K562 (cell line): ENCODE results near the gene ERN1. TPM values are rescaled to one million over a fixed set of nuclear protein-coding genes. Genes with fewer than 3 reads are reported as not detected.
A peak's percentile ranks its signal among the peaks of the same experiment; 100 is the strongest.
"Not testable (repeated sequence)": the region's sequence is repeated elsewhere in the genome, so short reads cannot be mapped to it uniquely, and the experiment has no call there.

ENCODE experiments used
- ATAC-seq: fragments of 200-7000 bp; cut with Tn5 transposase; 3 replicates; pipeline ENCODE4 v1.9.1; 2020; ENCODE audit warnings: moderate library complexity
- BruUV-seq: library from RNA; stranded (reverse); fragments of 400-500 nt; replicated peaks from 2 replicates; lab custom pipeline; 2021; lab: Mats Ljungman, UMichigan
- CTCF ChIA-PET: fragments of 300-600 bp; formaldehyde crosslinking; extraction: SDS; loops from one replicate; lab custom pipeline; 2021; ENCODE audit warnings: low intra/inter-chr PET ratio; lab: Yijun Ruan, JAX
- POLR2A ChIA-PET: fragments of 300-600, 350-650 bp; sonication (Branson Sonifier 250); formaldehyde crosslinking; extraction: SDS; loops from one replicate; lab custom pipeline; 2021; ENCODE audit warnings: antibody characterized with exemption, inconsistent platforms; lab: Yijun Ruan, JAX
- DNase-seq, 4 experiments: peaks; one replicate each; pipeline versions ENCODE4 v3.0.0 to v3.0.0-alpha.2; 2011 to 2018; ENCODE audit warnings: low spot score in 3 of 4, mixed read lengths in 3 of 4; ENCODE audit errors: extremely low read depth in 1 of 4
- FAIRE-seq: peaks from 2 replicates; lab custom pipeline; 2011; peaks lifted over from hg19 to GRCh38; lab: Jason Lieb, UNC
- H2AFZ ChIP-seq: 2 replicates; pipeline ENCODE4 v1.6.0; 2011; ENCODE audit warnings: low read depth, low read length, control low read depth, inconsistent platforms
- H3K27ac ChIP-seq: fragments of 200-600 bp; 3 replicates; pipeline ENCODE4 v1.8.0; 2011; ENCODE audit warnings: low read depth, mild to moderate bottlenecking, control low read depth, inconsistent platforms, low read length, moderate library complexity, mixed read lengths; ENCODE audit errors: extremely low read depth
- H3K27me3 ChIP-seq, 2 experiments: fragments of 300-600 bp in 1 of 2; 2 replicates in 1 of 2; 3 replicates in 1 of 2; pipeline versions ENCODE4 v1.6.0 to v1.8.0; 2011; ENCODE audit warnings: inconsistent platforms in 2 of 2, low read length in 2 of 2, mild to moderate bottlenecking in 1 of 2, mixed read lengths in 1 of 2, moderate library complexity in 1 of 2; ENCODE audit not compliant: control insufficient read depth in 2 of 2, insufficient read depth in 2 of 2
- H3K36me3 ChIP-seq: fragments of 300-600 bp; 3 replicates; pipeline ENCODE4 v1.8.0; 2011; ENCODE audit warnings: mild to moderate bottlenecking, low read length, inconsistent platforms; ENCODE audit not compliant: control insufficient read depth, insufficient read depth
- H3K4me1 ChIP-seq, 2 experiments: fragments of 200-600 bp in 1 of 2; replicated peaks in 1 of 2; 2 replicates in 1 of 2; 3 replicates in 1 of 2; pipeline versions ENCODE4 v1.5.1 to v1.8.0; 2011; ENCODE audit warnings: inconsistent platforms in 2 of 2, low read length in 2 of 2, mild to moderate bottlenecking in 1 of 2, mixed read lengths in 1 of 2, moderate library complexity in 1 of 2; ENCODE audit not compliant: control insufficient read depth in 2 of 2, insufficient read depth in 2 of 2
- H3K4me2 ChIP-seq: 2 replicates; pipeline ENCODE4 v1.6.1; 2011; ENCODE audit warnings: low read length, control low read depth, inconsistent platforms, mixed read lengths; ENCODE audit not compliant: insufficient read depth
- H3K4me3 ChIP-seq: fragments of 200-600 bp; sonication (generic), shearing (Covaris generic); 2 replicates; pipeline ENCODE4 v1.5.1; 2016; ENCODE audit warnings: control low read depth, inconsistent platforms
- H3K79me2 ChIP-seq: fragments of 200-600 bp; 3 replicates; pipeline ENCODE4 v1.8.0; 2011; ENCODE audit warnings: low read length, inconsistent platforms; ENCODE audit not compliant: control insufficient read depth, insufficient read depth
- H3K9ac ChIP-seq, 2 experiments: 2 replicates each; pipeline versions ENCODE4 v1.6.0 to v1.6.1; 2011; ENCODE audit warnings: low read depth in 2 of 2, low read length in 2 of 2, control low read depth in 1 of 2, inconsistent platforms in 1 of 2, mild to moderate bottlenecking in 1 of 2, mixed read lengths in 1 of 2; ENCODE audit not compliant: insufficient read depth in 1 of 2
- H3K9me1 ChIP-seq: one replicate; pipeline ENCODE4 v1.6.0; 2011; ENCODE audit warnings: inconsistent platforms, mild to moderate bottlenecking, low read length, moderate library complexity; ENCODE audit not compliant: control insufficient read depth, insufficient read depth
- H3K9me3 ChIP-seq: replicated peaks from 2 replicates; pipeline ENCODE4 v1.5.1; 2011; ENCODE audit warnings: low read depth, low read length, inconsistent platforms; ENCODE audit not compliant: control insufficient read depth, insufficient read depth
- H4K20me1 ChIP-seq: replicated peaks from 2 replicates; pipeline ENCODE4 v1.6.1; 2011; ENCODE audit warnings: low read length, inconsistent platforms, mixed read lengths; ENCODE audit not compliant: control insufficient read depth, insufficient read depth
- EHMT2 ChIP-seq: fragments of 450-650 bp; IDR thresholded peaks from 2 replicates; pipeline ENCODE4 v1.6.1; 2018; ENCODE audit warnings: antibody characterized with exemption
- HMGXB4 ChIP-seq: sonication (generic); formaldehyde crosslinking; IDR thresholded peaks from 2 replicates; pipeline ENCODE4 v1.8.1; 2023; ENCODE audit warnings: mild to moderate bottlenecking, missing genetic modification reagents
- ZNF197 ChIP-seq: fragments of 200-800 bp; sonication (Bioruptor generic); IDR thresholded peaks from 2 replicates; pipeline ENCODE4 v1.6.1; 2016; ENCODE audit warnings: low read depth, missing genetic modification characterization, missing compliant biosample characterization
- WGBS: fragments of 100-300 bp; shearing (Covaris generic); methylation state at CpG from one replicate; pipeline ENCODE4 v1.1.6; 2016; ENCODE audit warnings: low coverage, mixed read lengths; ENCODE audit not compliant: insufficient coverage; ENCODE audit errors: missing lambda C conversion rate; 5-methylcytosine and 5-hydroxymethylcytosine counted together
- in situ Hi-C: fragments of 300-500 bp; cut with MboI; formaldehyde crosslinking; loops from 4 replicates; pipeline ENCODE4 v1.15.0; 2018; ENCODE audit warnings: inconsistent platforms, mixed read lengths
- intact Hi-C: fragments of 100-400 bp; cut with micrococcal nuclease; formaldehyde crosslinking; loops from 2 replicates; pipeline ENCODE4 v1.14.2; 2022
- polyA plus RNA-seq, 8 experiments: library from polyadenylated mRNA; depleted of rRNA in 4 of 8; stranded (reverse) in 5 of 8; unstranded in 3 of 8; fragments of >200 nt; fragmentation: Nextera tagmentation in 2 of 8; fragmentation: Illumina TruSeq in 1 of 8; extraction: Ambion mirVana in 2 of 8; extraction: Trizol in 1 of 8; gene quantifications; 2 replicates each; pipeline versions ENCODE4 v1.2.1 to v1.2.3, GENCODE V29; 2011 to 2014; ENCODE audit warnings: inconsistent platforms in 1 of 8, missing spikeins in 1 of 8
- total RNA-seq, 7 experiments: library from RNA; depleted of rRNA in 6 of 7; stranded (reverse); fragments of >200 nt in 6 of 7; fragmentation: Illumina TruSeq in 2 of 7; extraction: Trizol in 2 of 7; gene quantifications; 2 replicates each; pipeline versions ENCODE4 v1.2.1 to v1.2.3, GENCODE V29; 2011 to 2021; ENCODE audit warnings: low replicate concordance in 1 of 7
- TF ChIP-seq, protein P1 (sequence below): fragments of 450-650 bp; IDR thresholded peaks from 2 replicates; pipeline ENCODE4 v1.6.1; 2016; ENCODE audit warnings: low read depth
- TF ChIP-seq, protein P2 (sequence below), 2 experiments: fragments of 450-650 bp; IDR thresholded peaks; 2 replicates each; pipeline ENCODE4 v1.6.1; 2016
- TF ChIP-seq, protein P3 (sequence below), 2 experiments: fragments of 200-800 bp in 1 of 2; sonication (Bioruptor generic) in 1 of 2; sonication (generic) in 1 of 2; formaldehyde crosslinking in 1 of 2; IDR thresholded peaks in 1 of 2; conservative IDR thresholded peaks in 1 of 2; 2 replicates each; pipeline versions ENCODE4 v1.5.0 to v1.6.1; 2016 to 2020; ENCODE audit warnings: missing compliant biosample characterization in 1 of 2, missing genetic modification characterization in 1 of 2, missing genetic modification reagents in 1 of 2

The ERN1 gene
- total and polyA plus RNA-seq, 9 of the 15 experiments (the other 6 are each of a cell fraction or from before 2014, with no cell fraction given) = 2.1 to 22.5 (median 7.3) TPM

- peak overlapping the region; percentile 58 for H3K27ac ChIP-seq
- H3K9me1 ChIP-seq, H4K20me1 ChIP-seq, intact Hi-C loops, CTCF ChIA-PET, H3K27me3 ChIP-seq, H3K9me3 ChIP-seq, H3K4me3 ChIP-seq, BruUV-seq, in situ Hi-C loops: not testable (repeated sequence)
- H2AFZ ChIP-seq = peak overlapping the region; percentile 91
- WGBS = 32% methylated on average over 5 of the region's 5 CpGs
- H3K36me3 ChIP-seq = peaks cover 31% of the 10 kb centered on the region
- H3K4me1 ChIP-seq = peaks cover 19 to 48% of the 10 kb centered on the region in 2 experiments
- FAIRE-seq (peak; percentile 35), DNase-seq (peak in 2 of 4 experiments; percentile 49 to 75), ATAC-seq (peak; percentile 26)
- peak overlapping the region; percentile 87 for H3K4me2 ChIP-seq
- H3K79me2 ChIP-seq = peaks cover 22% of the 10 kb centered on the region
- POLR2A ChIA-PET = interaction anchor here (0.6 to 3.6 kb wide), 8 partner anchors 9 to 32 kb away, joined by 3 to 24 read pairs (median 4); partner anchors contain the start of gene PRR29
- H3K9ac ChIP-seq = peak overlapping the region; percentile 83 to 93
- TF ChIP-seq, protein P1, sequence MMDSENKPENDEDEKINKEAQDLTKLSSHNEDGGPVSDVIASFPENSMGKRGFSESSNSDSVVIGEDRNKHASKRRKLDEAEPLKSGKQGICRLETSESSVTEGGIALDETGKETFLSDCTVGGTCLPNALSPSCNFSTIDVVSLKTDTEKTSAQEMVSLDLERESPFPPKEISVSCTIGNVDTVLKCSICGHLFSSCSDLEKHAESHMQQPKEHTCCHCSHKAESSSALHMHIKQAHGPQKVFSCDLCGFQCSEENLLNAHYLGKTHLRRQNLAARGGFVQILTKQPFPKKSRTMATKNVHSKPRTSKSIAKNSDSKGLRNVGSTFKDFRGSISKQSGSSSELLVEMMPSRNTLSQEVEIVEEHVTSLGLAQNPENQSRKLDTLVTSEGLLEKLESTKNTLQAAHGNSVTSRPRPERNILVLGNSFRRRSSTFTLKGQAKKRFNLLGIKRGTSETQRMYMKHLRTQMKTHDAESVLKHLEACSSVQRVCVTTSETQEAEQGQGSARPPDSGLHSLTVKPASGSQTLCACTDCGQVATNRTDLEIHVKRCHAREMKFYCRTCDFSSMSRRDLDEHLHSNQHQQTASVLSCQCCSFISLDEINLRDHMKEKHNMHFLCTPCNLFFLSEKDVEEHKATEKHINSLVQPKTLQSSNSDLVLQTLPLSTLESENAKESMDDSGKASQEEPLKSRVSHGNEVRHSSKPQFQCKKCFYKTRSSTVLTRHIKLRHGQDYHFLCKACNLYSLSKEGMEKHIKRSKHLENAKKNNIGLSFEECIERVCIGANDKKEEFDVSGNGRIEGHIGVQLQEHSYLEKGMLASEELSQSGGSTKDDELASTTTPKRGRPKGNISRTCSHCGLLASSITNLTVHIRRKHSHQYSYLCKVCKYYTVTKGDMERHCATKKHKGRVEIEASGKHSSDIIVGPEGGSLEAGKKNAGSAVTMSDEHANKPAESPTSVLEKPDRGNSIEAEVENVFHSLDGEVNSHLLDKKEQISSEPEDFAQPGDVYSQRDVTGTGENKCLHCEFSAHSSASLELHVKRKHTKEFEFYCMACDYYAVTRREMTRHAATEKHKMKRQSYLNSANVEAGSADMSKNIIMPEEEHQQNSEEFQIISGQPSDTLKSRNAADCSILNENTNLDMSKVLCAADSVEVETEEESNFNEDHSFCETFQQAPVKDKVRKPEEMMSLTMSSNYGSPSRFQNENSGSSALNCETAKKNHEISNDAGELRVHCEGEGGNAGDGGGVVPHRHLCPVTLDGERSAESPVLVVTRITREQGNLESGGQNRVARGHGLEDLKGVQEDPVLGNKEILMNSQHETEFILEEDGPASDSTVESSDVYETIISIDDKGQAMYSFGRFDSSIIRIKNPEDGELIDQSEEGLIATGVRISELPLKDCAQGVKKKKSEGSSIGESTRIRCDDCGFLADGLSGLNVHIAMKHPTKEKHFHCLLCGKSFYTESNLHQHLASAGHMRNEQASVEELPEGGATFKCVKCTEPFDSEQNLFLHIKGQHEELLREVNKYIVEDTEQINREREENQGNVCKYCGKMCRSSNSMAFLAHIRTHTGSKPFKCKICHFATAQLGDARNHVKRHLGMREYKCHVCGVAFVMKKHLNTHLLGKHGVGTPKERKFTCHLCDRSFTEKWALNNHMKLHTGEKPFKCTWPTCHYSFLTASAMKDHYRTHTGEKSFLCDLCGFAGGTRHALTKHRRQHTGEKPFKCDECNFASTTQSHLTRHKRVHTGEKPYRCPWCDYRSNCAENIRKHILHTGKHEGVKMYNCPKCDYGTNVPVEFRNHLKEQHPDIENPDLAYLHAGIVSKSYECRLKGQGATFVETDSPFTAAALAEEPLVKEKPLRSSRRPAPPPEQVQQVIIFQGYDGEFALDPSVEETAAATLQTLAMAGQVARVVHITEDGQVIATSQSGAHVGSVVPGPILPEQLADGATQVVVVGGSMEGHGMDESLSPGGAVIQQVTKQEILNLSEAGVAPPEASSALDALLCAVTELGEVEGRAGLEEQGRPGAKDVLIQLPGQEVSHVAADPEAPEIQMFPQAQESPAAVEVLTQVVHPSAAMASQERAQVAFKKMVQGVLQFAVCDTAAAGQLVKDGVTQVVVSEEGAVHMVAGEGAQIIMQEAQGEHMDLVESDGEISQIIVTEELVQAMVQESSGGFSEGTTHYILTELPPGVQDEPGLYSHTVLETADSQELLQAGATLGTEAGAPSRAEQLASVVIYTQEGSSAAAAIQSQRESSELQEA = peak; percentile 84
- TF ChIP-seq ZNF197 = 0 out of 2 replicates have a peak, but pooled peaks have one; percentile 66
- TF ChIP-seq EHMT2 = 0 out of 2 replicates have a peak, but pooled peaks have one; percentile 9
- TF ChIP-seq, protein P2, sequence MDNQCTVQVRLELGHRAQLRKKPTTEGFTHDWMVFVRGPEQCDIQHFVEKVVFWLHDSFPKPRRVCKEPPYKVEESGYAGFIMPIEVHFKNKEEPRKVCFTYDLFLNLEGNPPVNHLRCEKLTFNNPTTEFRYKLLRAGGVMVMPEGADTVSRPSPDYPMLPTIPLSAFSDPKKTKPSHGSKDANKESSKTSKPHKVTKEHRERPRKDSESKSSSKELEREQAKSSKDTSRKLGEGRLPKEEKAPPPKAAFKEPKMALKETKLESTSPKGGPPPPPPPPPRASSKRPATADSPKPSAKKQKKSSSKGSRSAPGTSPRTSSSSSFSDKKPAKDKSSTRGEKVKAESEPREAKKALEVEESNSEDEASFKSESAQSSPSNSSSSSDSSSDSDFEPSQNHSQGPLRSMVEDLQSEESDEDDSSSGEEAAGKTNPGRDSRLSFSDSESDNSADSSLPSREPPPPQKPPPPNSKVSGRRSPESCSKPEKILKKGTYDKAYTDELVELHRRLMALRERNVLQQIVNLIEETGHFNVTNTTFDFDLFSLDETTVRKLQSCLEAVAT (IDR thresholded peaks at IDR 0.05) = 0 out of 4 replicates have a peak, but pooled peaks have one; percentile 46 to 51
- 0 out of 2 replicates have a peak, but pooled peaks have one; percentile 49 for TF ChIP-seq HMGXB4 (CRISPR knock-in tag)
- TF ChIP-seq, protein P3, sequence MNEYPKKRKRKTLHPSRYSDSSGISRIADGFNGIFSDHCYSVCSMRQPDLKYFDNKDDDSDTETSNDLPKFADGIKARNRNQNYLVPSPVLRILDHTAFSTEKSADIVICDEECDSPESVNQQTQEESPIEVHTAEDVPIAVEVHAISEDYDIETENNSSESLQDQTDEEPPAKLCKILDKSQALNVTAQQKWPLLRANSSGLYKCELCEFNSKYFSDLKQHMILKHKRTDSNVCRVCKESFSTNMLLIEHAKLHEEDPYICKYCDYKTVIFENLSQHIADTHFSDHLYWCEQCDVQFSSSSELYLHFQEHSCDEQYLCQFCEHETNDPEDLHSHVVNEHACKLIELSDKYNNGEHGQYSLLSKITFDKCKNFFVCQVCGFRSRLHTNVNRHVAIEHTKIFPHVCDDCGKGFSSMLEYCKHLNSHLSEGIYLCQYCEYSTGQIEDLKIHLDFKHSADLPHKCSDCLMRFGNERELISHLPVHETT (CRISPR knock-in tag; conservative IDR thresholded peaks at IDR 0.05 in 1 of 2, IDR thresholded peaks at IDR 0.05 in 1 of 2) = peak in 1 of 2 experiments; percentile 54; a peak in 1 of 4 replicates
Measured at GRCh38 chr17:64007089-64007837, 122.7 kb downstream of the ERN1 start.
